Measurements from ENCODE around the gene GAS6. TPM values are rescaled to one million over a fixed set of nuclear protein-coding genes. Genes with fewer than 3 reads are reported as not detected.

GAS6 gene
- total RNA-seq, 2 experiments from 2014 or later, result 0.17 TPM; not detected in 1

GRCh38 chr13:113888701-113889330 is 24.9 kb upstream of the GAS6 start:
- ChIA-PET POLR2A (no interaction called here), CTCF (no interaction called here)

GRCh38 chr13:113887700-113888201 is 23.9 kb upstream of the GAS6 start:
- CTCF ChIA-PET, result no interaction called here
- POLR2A ChIA-PET, result no interaction called here

- ChIA-PET CTCF (no interaction called here), POLR2A (no interaction called here)
Measured at GRCh38 chr13:113886561-113887112, 22.8 kb upstream of the GAS6 start.

GRCh38 chr13:113884821-113885220 is 20.9 kb upstream of the GAS6 start:
- POLR2A ChIA-PET, result no interaction called here

GRCh38 chr13:113883921-113884804 is 20.3 kb upstream of the GAS6 start:
- CTCF ChIA-PET, result no interaction called here
- POLR2A ChIA-PET, result no interaction called here

More at GRCh38 chr13:113884821-113885220, 20.9 kb upstream of the GAS6 start:
- CTCF ChIA-PET, result no interaction called here

- POLR2A ChIA-PET, result no interaction called here
- CTCF ChIA-PET, result no interaction called here
Measured at GRCh38 chr13:113883314-113883811, 19.5 kb upstream of the GAS6 start.

- ChIA-PET CTCF (no interaction called here), POLR2A (no interaction called here)
Measured at GRCh38 chr13:113882716-113883115, 18.8 kb upstream of the GAS6 start.

- POLR2A ChIA-PET, result no interaction called here
- CTCF ChIA-PET, result no interaction called here
Measured at GRCh38 chr13:113882267-113882630, 18.4 kb upstream of the GAS6 start.

- CTCF ChIA-PET, result no interaction called here
- POLR2A ChIA-PET, result no interaction called here
Measured at GRCh38 chr13:113881614-113882266, 17.9 kb upstream of the GAS6 start.

GRCh38 chr13:113880651-113881611 is 17.1 kb upstream of the GAS6 start:
- ChIA-PET CTCF (no interaction called here), POLR2A (no interaction called here)

- CTCF ChIA-PET, result no interaction called here
- POLR2A ChIA-PET, result no interaction called here
Measured at GRCh38 chr13:113879494-113880360, 15.9 kb upstream of the GAS6 start.

- POLR2A ChIA-PET, result no interaction called here
- CTCF ChIA-PET, result no interaction called here
Measured at GRCh38 chr13:113879017-113879416, 15.1 kb upstream of the GAS6 start.

GRCh38 chr13:113877149-113877990 is 13.5 kb upstream of the GAS6 start:
- CTCF ChIA-PET, result interaction anchor here (0.7 kb wide), 1 partner anchor 304 kb away, joined by 3 read pairs; no protein-coding TSS in a partner anchor
- POLR2A ChIA-PET, result no interaction called here

GRCh38 chr13:113876346-113877148 is 12.7 kb upstream of the GAS6 start:
- CTCF ChIA-PET, result no interaction called here
- POLR2A ChIA-PET, result no interaction called here

- CTCF ChIA-PET, result no interaction called here
- POLR2A ChIA-PET, result no interaction called here
Measured at GRCh38 chr13:113875837-113876281, 12.0 kb upstream of the GAS6 start.

- ChIA-PET POLR2A (no interaction called here), CTCF (no interaction called here)
Measured at GRCh38 chr13:113875429-113875815, 11.5 kb upstream of the GAS6 start.
